HepG2 (cell line): ENCODE results near the gene BACH2. TPM values are rescaled to one million over a fixed set of nuclear protein-coding genes. Genes with fewer than 3 reads are reported as not detected.

Source experiments
- BCL6 ChIP-seq: IDR thresholded peaks from 2 replicates; pipeline ENCODE4 v1.6.1; 2016; ENCODE audit warnings: missing genetic modification reagents, missing compliant biosample characterization
- FOSL2 ChIP-seq: sonication (generic); formaldehyde crosslinking; IDR thresholded peaks from 2 replicates; pipeline ENCODE4 v1.4.0; 2020; ENCODE audit warnings: missing genetic modification reagents
- SAP130 ChIP-seq: IDR thresholded peaks from 2 replicates; pipeline ENCODE4 v1.6.1; 2016; ENCODE audit warnings: low read depth
- ZNF569 ChIP-seq: sonication (generic); formaldehyde crosslinking; IDR thresholded peaks from 2 replicates; pipeline ENCODE4 v1.5.0; 2020; ENCODE audit warnings: mild to moderate bottlenecking, missing genetic modification reagents, moderate library complexity, borderline replicate concordance
- polyA plus RNA-seq, 8 experiments: library from polyadenylated mRNA; depleted of rRNA in 3 of 8; stranded (reverse) in 7 of 8; unstranded in 1 of 8; fragments of >200 nt; fragmentation: Illumina TruSeq in 4 of 8; extraction: Trizol in 4 of 8; gene quantifications; 2 replicates each; pipeline versions ENCODE4 v1.2.1 to v1.2.3, GENCODE V29; 2011 to 2016; ENCODE audit warnings: low read depth in 4 of 8, missing spikeins in 1 of 8, mixed read lengths in 1 of 8; ENCODE audit not compliant: insufficient read depth in 1 of 8
- total RNA-seq, 5 experiments: library from RNA; depleted of rRNA; stranded (reverse); fragments of >200 nt; fragmentation: Illumina TruSeq; extraction: Trizol; gene quantifications; 2 replicates each; pipeline ENCODE4 v1.2.3, GENCODE V29; 2016; ENCODE audit warnings: low read depth in 1 of 5
- TF ChIP-seq, protein P1 (sequence below): sonication (generic); formaldehyde crosslinking; IDR thresholded peaks from 2 replicates; pipeline ENCODE4 v1.4.0; 2020; ENCODE audit warnings: mild to moderate bottlenecking, missing genetic modification reagents
- TF ChIP-seq, protein P2 (sequence below): sonication (generic); formaldehyde crosslinking; IDR thresholded peaks from 2 replicates; pipeline ENCODE4 v1.4.0; 2020; ENCODE audit warnings: missing genetic modification reagents
- TF ChIP-seq, protein P3 (sequence below): sonication (generic); formaldehyde crosslinking; IDR thresholded peaks from 2 replicates; pipeline ENCODE4 v1.5.0; 2020; ENCODE audit warnings: missing genetic modification reagents
- TF ChIP-seq, protein P4 (sequence below): sonication (generic); formaldehyde crosslinking; IDR thresholded peaks from 2 replicates; pipeline ENCODE4 v1.8.1; 2023; ENCODE audit warnings: mild to moderate bottlenecking, moderate library complexity, missing genetic modification reagents

The BACH2 gene
- total and polyA plus RNA-seq, 2 of the 13 experiments (the other 11 are each of a cell fraction or from before 2014, with no cell fraction given): 0.01 TPM; not detected in 1

DNA sequence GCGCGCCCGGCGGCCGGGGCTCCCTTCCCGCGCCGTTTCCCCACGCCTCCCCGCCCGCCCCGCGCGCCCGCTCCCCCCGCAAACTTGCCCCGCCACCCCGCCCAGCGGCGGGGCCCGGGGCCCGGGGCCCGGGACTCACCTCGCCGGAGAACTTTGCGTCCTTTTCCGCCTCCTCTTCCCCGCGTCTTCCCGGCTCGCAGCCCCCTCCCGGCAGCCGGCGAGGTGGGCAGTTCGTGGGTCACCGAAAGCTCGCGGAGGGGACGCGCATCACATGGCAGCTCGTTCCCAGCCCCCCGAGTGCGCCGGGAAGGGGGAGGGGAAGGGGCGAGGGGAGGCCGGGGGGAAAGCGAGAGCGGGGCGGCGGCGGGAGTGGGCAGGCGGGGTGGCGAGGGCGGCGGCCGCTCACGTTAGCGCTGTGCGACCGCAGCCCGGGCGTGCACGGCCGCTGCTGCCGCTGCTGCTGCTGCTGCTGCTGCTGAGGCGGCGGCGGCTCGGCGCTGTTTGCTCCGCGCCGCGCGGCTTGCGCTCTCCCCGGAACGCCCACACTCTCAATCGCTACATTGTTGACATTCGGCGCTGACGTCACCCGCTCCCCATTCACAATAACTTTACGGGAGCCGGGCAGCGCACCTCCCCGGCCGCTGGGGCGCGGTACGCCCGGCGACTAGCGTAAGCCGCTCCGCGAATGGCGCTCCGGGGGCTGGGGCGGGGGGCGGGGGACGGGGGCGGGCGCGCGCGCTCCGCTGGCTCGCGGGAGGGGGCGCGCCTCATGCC is at the start of gene BACH2 (continued):
- TF ChIP-seq, protein P1, sequence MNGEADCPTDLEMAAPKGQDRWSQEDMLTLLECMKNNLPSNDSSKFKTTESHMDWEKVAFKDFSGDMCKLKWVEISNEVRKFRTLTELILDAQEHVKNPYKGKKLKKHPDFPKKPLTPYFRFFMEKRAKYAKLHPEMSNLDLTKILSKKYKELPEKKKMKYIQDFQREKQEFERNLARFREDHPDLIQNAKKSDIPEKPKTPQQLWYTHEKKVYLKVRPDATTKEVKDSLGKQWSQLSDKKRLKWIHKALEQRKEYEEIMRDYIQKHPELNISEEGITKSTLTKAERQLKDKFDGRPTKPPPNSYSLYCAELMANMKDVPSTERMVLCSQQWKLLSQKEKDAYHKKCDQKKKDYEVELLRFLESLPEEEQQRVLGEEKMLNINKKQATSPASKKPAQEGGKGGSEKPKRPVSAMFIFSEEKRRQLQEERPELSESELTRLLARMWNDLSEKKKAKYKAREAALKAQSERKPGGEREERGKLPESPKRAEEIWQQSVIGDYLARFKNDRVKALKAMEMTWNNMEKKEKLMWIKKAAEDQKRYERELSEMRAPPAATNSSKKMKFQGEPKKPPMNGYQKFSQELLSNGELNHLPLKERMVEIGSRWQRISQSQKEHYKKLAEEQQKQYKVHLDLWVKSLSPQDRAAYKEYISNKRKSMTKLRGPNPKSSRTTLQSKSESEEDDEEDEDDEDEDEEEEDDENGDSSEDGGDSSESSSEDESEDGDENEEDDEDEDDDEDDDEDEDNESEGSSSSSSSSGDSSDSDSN: peak; percentile 41; the same call in 1 of the 2 replicates
- TF ChIP-seq SAP130 (CRISPR knock-in tag) (peak; percentile 25; the same call in 1 of the 2 replicates), BCL6 (peak; percentile 25; the same call in 1 of the 2 replicates), FOSL2 (CRISPR knock-in tag) (peak; percentile 66), ZNF569 (CRISPR knock-in tag) (no peak)
- TF ChIP-seq, protein P2, sequence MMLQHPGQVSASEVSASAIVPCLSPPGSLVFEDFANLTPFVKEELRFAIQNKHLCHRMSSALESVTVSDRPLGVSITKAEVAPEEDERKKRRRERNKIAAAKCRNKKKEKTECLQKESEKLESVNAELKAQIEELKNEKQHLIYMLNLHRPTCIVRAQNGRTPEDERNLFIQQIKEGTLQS (CRISPR knock-in tag): peak; percentile 85
- TF ChIP-seq, protein P3, sequence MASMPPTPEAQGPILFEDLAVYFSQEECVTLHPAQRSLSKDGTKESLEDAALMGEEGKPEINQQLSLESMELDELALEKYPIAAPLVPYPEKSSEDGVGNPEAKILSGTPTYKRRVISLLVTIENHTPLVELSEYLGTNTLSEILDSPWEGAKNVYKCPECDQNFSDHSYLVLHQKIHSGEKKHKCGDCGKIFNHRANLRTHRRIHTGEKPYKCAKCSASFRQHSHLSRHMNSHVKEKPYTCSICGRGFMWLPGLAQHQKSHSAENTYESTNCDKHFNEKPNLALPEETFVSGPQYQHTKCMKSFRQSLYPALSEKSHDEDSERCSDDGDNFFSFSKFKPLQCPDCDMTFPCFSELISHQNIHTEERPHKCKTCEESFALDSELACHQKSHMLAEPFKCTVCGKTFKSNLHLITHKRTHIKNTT (CRISPR knock-in tag): no peak
- TF ChIP-seq, protein P4, sequence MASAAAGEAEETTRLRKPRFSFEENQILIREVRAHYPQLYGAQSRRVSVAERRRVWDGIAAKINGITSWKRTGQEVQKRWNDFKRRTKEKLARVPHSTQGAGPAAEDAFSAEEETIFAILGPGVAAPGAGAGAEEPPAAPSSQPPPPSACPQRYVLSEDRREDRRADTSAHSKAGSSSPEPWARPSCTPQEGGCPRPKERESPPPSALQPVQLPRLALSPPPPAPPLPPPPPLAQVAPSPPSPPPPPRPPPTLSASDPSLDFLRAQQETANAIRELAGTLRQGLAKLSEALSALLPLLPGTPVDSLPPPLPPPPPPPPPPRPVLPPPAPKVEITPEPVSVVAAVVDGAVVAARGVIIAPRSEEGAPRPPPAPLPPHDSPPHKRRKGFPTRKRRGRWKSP (CRISPR knock-in tag): peak; percentile 99
- TF ChIP-seq, all 625 proteins: peak for 21
